Measurements from ENCODE around the gene MAGIX. TPM values are rescaled to one million over a fixed set of nuclear protein-coding genes. Genes with fewer than 3 reads are reported as not detected.

MAGIX gene
- polyA plus RNA-seq, 4 donors, result 3.1 to 10.0 (median 6.4) TPM

GRCh38 chrX:49183701-49184281 lies 21.2 kb downstream of the MAGIX start:
- 82 to 88% (median 84%) methylated on average over 16 to 18 of the region's 18 CpGs for WGBS, 3 donors
- DNase-seq (no peak), FAIRE-seq (no peak)
- Histone ChIP-seq H3K27ac (ENCODE audit: low read depth in 1 of 3, low read length in 2 of 3) (peak overlapping the region in 2 of 3 donors; percentile 68 to 88), H3K4me1 (ENCODE audit: control insufficient read depth in 3 of 3, insufficient read depth in 2 of 3, low read depth in 1 of 3, low read length in 2 of 3) (peaks cover 0 to 9% (median 3%) of the 10 kb centered on the region in 3 donors), H3K4me3 (ENCODE audit: low read depth in 1 of 3, low read length in 3 of 3) (no peak overlapping the region), H3K36me3 (ENCODE audit: control insufficient read depth in 3 of 3, insufficient read depth in 2 of 3, low read depth in 1 of 3, low read length in 3 of 3) (peaks cover 4 to 27% (median 4%) of the 10 kb centered on the region in 3 donors), H3K9me3 (ENCODE audit: control insufficient read depth in 2 of 2, insufficient read depth in 1 of 2, low read depth in 1 of 2, low read length in 1 of 2) (no peaks in the 10 kb centered on the region), H3K27me3 (ENCODE audit: control insufficient read depth in 3 of 3, insufficient read depth in 3 of 3, low read length in 3 of 3) (no peaks in the 10 kb centered on the region)

- FAIRE-seq (no peak), DNase-seq (peak; percentile 93)
- peak overlapping the region in 2 of 3 donors; percentile 68 to 88 for H3K27ac ChIP-seq (ENCODE audit: low read depth in 1 of 3, low read length in 2 of 3)
- WGBS, 3 donors, result 12 to 56% (median 24%) methylated on average over 21 to 46 of the region's 46 CpGs
- peak overlapping the region; percentile 15 to 60 (median 56) for H3K4me3 ChIP-seq (ENCODE audit: low read depth in 1 of 3, low read length in 3 of 3)
- H3K27me3 ChIP-seq (ENCODE audit: control insufficient read depth in 3 of 3, insufficient read depth in 3 of 3, low read length in 3 of 3), result no peaks in the 10 kb centered on the region
- H3K4me1 ChIP-seq (ENCODE audit: control insufficient read depth in 3 of 3, insufficient read depth in 2 of 3, low read depth in 1 of 3, low read length in 2 of 3), result peaks cover 0 to 9% (median 3%) of the 10 kb centered on the region in 3 donors
- H3K9me3 ChIP-seq (ENCODE audit: control insufficient read depth in 2 of 2, insufficient read depth in 1 of 2, low read depth in 1 of 2, low read length in 1 of 2), result no peaks in the 10 kb centered on the region
- peaks cover 2 to 19% (median 4%) of the 10 kb centered on the region in 3 donors for H3K36me3 ChIP-seq (ENCODE audit: control insufficient read depth in 3 of 3, insufficient read depth in 2 of 3, low read depth in 1 of 3, low read length in 3 of 3)
Observed at GRCh38 chrX:49184294-49185281, 22.0 kb downstream of the MAGIX start.

GRCh38 chrX:49186125-49187027 lies 23.8 kb downstream of the MAGIX start, which contains the start of gene PRICKLE3:
Gene PRICKLE3, minus strand, starts transcription at chrX:49186373. Its CDS starts 76 bp downstream, at chrX:49186297.
- Histone ChIP-seq H3K27ac (ENCODE audit: low read depth in 1 of 3, low read length in 2 of 3) (peak within 1 kb of the TSS; percentile 38 to 89 (median 68)), H3K9me3 (ENCODE audit: control insufficient read depth in 2 of 2, insufficient read depth in 1 of 2, low read depth in 1 of 2, low read length in 1 of 2) (no peaks in the 10 kb centered on the region), H3K27me3 (ENCODE audit: control insufficient read depth in 3 of 3, insufficient read depth in 3 of 3, low read length in 3 of 3) (no peaks in the 10 kb centered on the region), H3K36me3 (ENCODE audit: control insufficient read depth in 3 of 3, insufficient read depth in 2 of 3, low read depth in 1 of 3, low read length in 3 of 3) (peaks cover 0 to 15% (median 4%) of the 10 kb centered on the region in 3 donors), H3K4me1 (ENCODE audit: control insufficient read depth in 3 of 3, insufficient read depth in 2 of 3, low read depth in 1 of 3, low read length in 2 of 3) (peaks cover 0 to 12% (median 3%) of the 10 kb centered on the region in 3 donors), H3K4me3 (ENCODE audit: low read depth in 1 of 3, low read length in 3 of 3) (peak within 1 kb of the TSS; percentile 41 to 60 (median 56))
- WGBS, 3 donors, result 11 to 45% (median 21%) methylated on average over 42 to 62 of the region's 62 CpGs
- DNase-seq (peak; percentile 69 to 79), FAIRE-seq (no peak)

- H3K36me3 ChIP-seq (ENCODE audit: control insufficient read depth in 3 of 3, insufficient read depth in 2 of 3, low read depth in 1 of 3, low read length in 3 of 3), result peaks cover 0 to 13% (median 4%) of the 10 kb centered on the region in 3 donors
- H3K27me3 ChIP-seq (ENCODE audit: control insufficient read depth in 3 of 3, insufficient read depth in 3 of 3, low read length in 3 of 3), result no peaks in the 10 kb centered on the region
- no peak overlapping the region for H3K27ac ChIP-seq (ENCODE audit: low read depth in 1 of 3, low read length in 2 of 3)
- no peaks in the 10 kb centered on the region for H3K9me3 ChIP-seq (ENCODE audit: control insufficient read depth in 2 of 2, insufficient read depth in 1 of 2, low read depth in 1 of 2, low read length in 1 of 2)
- H3K4me1 ChIP-seq (ENCODE audit: control insufficient read depth in 3 of 3, insufficient read depth in 2 of 3, low read depth in 1 of 3, low read length in 2 of 3), result peaks cover 0 to 12% (median 3%) of the 10 kb centered on the region in 3 donors
- 74 to 81% (median 74%) methylated on average over 6 to 15 of the region's 15 CpGs for WGBS, 3 donors
- FAIRE-seq, result no peak
- H3K4me3 ChIP-seq (ENCODE audit: low read depth in 1 of 3, low read length in 3 of 3), result no peak overlapping the region
- DNase-seq, result no peak
Observed at GRCh38 chrX:49187028-49187394, 24.5 kb downstream of the MAGIX start.

- H3K36me3 ChIP-seq (ENCODE audit: control insufficient read depth in 3 of 3, insufficient read depth in 2 of 3, low read depth in 1 of 3, low read length in 3 of 3), result peaks cover 0 to 10% (median 4%) of the 10 kb centered on the region in 3 donors
- DNase-seq, result no peak
- H3K4me1 ChIP-seq (ENCODE audit: control insufficient read depth in 3 of 3, insufficient read depth in 2 of 3, low read depth in 1 of 3, low read length in 2 of 3), result peaks cover 0 to 12% (median 3%) of the 10 kb centered on the region in 3 donors
- 73 to 82% (median 78%) methylated on average over 5 to 10 of the region's 10 CpGs for WGBS, 3 donors
- FAIRE-seq, result no peak
- no peaks in the 10 kb centered on the region for H3K27me3 ChIP-seq (ENCODE audit: control insufficient read depth in 3 of 3, insufficient read depth in 3 of 3, low read length in 3 of 3)
- H3K4me3 ChIP-seq (ENCODE audit: low read depth in 1 of 3, low read length in 3 of 3), result no peak overlapping the region
- no peak overlapping the region for H3K27ac ChIP-seq (ENCODE audit: low read depth in 1 of 3, low read length in 2 of 3)
- H3K9me3 ChIP-seq (ENCODE audit: control insufficient read depth in 2 of 2, insufficient read depth in 1 of 2, low read depth in 1 of 2, low read length in 1 of 2), result no peaks in the 10 kb centered on the region
Observed at GRCh38 chrX:49187526-49187925, 25.0 kb downstream of the MAGIX start.

DNA sequence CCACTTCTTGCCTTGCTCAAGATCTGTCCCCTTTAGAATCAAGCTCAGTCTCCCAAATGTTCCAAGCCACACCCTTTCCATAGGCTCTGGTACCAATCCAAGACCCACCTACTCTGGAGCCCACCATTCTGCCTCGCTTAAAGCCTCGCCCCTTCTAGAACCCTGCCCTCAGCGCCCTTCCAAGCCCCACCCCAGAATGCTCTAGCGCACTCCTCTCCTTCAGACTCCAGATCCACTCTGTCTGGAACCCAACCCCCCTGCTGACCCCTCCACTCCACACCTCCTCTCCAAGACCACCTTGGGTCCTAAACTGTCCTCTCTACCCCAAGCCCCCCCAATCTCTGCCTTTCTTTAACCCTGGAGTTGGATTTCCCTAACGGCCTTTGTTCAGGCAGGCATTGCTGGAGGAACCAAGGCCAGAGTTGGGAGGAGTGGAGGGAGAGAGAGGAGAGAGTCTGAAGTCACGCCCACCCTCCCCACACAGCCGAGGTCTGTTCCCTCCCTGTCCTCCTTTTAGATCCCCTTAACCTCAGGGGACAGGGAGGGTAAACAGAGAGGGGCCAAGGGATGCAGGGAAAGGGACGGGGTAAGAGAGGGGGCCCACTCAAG lies 26.0 kb downstream of the MAGIX start:
- no peaks in the 10 kb centered on the region for H3K27me3 ChIP-seq (ENCODE audit: control insufficient read depth in 3 of 3, insufficient read depth in 3 of 3, low read length in 3 of 3)
- whole genome bisulfite sequencing, 3 donors, result 58 to 69% (median 63%) methylated on average over 8 of the region's 8 CpGs
- no peak overlapping the region for H3K27ac ChIP-seq (ENCODE audit: low read depth in 1 of 3, low read length in 2 of 3)
- FAIRE-seq (no peak), DNase-seq (no peak)
- peaks cover 0 to 3% (median 0%) of the 10 kb centered on the region in 3 donors for H3K36me3 ChIP-seq (ENCODE audit: control insufficient read depth in 3 of 3, insufficient read depth in 2 of 3, low read depth in 1 of 3, low read length in 3 of 3)
- peaks cover 0 to 12% (median 3%) of the 10 kb centered on the region in 3 donors for H3K4me1 ChIP-seq (ENCODE audit: control insufficient read depth in 3 of 3, insufficient read depth in 2 of 3, low read depth in 1 of 3, low read length in 2 of 3)
- no peak overlapping the region for H3K4me3 ChIP-seq (ENCODE audit: low read depth in 1 of 3, low read length in 3 of 3)
- no peaks in the 10 kb centered on the region for H3K9me3 ChIP-seq (ENCODE audit: control insufficient read depth in 2 of 2, insufficient read depth in 1 of 2, low read depth in 1 of 2, low read length in 1 of 2)

GRCh38 chrX:49189606-49190005 lies 27.0 kb downstream of the MAGIX start:
- Histone ChIP-seq H3K4me3 (ENCODE audit: low read depth in 1 of 3, low read length in 3 of 3) (no peak overlapping the region), H3K36me3 (ENCODE audit: control insufficient read depth in 3 of 3, insufficient read depth in 2 of 3, low read depth in 1 of 3, low read length in 3 of 3) (no peaks in the 10 kb centered on the region), H3K9me3 (ENCODE audit: control insufficient read depth in 2 of 2, insufficient read depth in 1 of 2, low read depth in 1 of 2, low read length in 1 of 2) (no peaks in the 10 kb centered on the region), H3K27me3 (ENCODE audit: control insufficient read depth in 3 of 3, insufficient read depth in 3 of 3, low read length in 3 of 3) (no peaks in the 10 kb centered on the region), H3K4me1 (ENCODE audit: control insufficient read depth in 3 of 3, insufficient read depth in 2 of 3, low read depth in 1 of 3, low read length in 2 of 3) (peaks cover 0 to 10% (median 0%) of the 10 kb centered on the region in 3 donors), H3K27ac (ENCODE audit: low read depth in 1 of 3, low read length in 2 of 3) (peak overlapping the region in 2 of 3 donors; percentile 7 to 72)
- whole genome bisulfite sequencing, 3 donors, result 50 to 70% (median 63%) methylated on average over 6 of the region's 6 CpGs
- no peak for FAIRE-seq
- DNase-seq, result no peak
